ENCODE results near the gene SKA2.

Gene SKA2

GRCh38 chr17:59124665-59125064 is 30.3 kb downstream of the SKA2 start:
- no peak overlapping the region for H2AFZ ChIP-seq (ENCODE audit: low read depth, low read length)
- no peak overlapping the region for H3K9ac ChIP-seq (ENCODE audit: low read depth, low read length)
- DNase-seq (no peak), ATAC-seq (ENCODE audit: insufficient read depth, low read depth) (no peak)
- H3K4me2 ChIP-seq (ENCODE audit: insufficient read depth, low read length) = no peak overlapping the region
- H3K4me1 ChIP-seq (ENCODE audit: insufficient read depth, low read length) = no peaks in the 10 kb centered on the region
- TF ChIP-seq CTCF (IDR thresholded peaks at IDR 0.05; ENCODE audit: borderline replicate concordance, extremely low read depth, low read length, poor library complexity, severe bottlenecking) (no peak), EZH2 (IDR thresholded peaks at IDR 0.05; ENCODE audit: borderline replicate concordance, low read depth, low read length, severe bottlenecking) (no peak)
- H4K20me1 ChIP-seq (ENCODE audit: insufficient read depth, low read length) = peaks cover 16% of the 10 kb centered on the region; the same call in 1 of the 2 replicates
- H3K27ac ChIP-seq (ENCODE audit: low read length) = no peak overlapping the region
- no peak overlapping the region for H3K4me3 ChIP-seq (ENCODE audit: low read depth in 1 of 2, low read length in 2 of 2)
- H3K36me3 ChIP-seq (ENCODE audit: insufficient read depth, low read length) = peaks cover 80% of the 10 kb centered on the region
- H3K79me2 ChIP-seq (ENCODE audit: insufficient read depth, low read length) = peaks cover 89% of the 10 kb centered on the region
- H3K9me3 ChIP-seq (ENCODE audit: insufficient read depth, low read length, severe bottlenecking) = no peaks in the 10 kb centered on the region
- H3K27me3 ChIP-seq (ENCODE audit: insufficient read depth, low read length, poor library complexity) = no peaks in the 10 kb centered on the region

- DNase-seq (no peak), ATAC-seq (ENCODE audit: insufficient read depth, low read depth) (no peak)
- Histone ChIP-seq H3K36me3 (ENCODE audit: insufficient read depth, low read length) (peaks cover 76% of the 10 kb centered on the region), H3K4me3 (ENCODE audit: low read depth in 1 of 2, low read length in 2 of 2) (no peak overlapping the region), H3K4me1 (ENCODE audit: insufficient read depth, low read length) (no peaks in the 10 kb centered on the region), H4K20me1 (ENCODE audit: insufficient read depth, low read length) (peaks cover 13% of the 10 kb centered on the region; the same call in 1 of the 2 replicates), H3K27me3 (ENCODE audit: insufficient read depth, low read length, poor library complexity) (no peaks in the 10 kb centered on the region), H3K9ac (ENCODE audit: low read depth, low read length) (no peak overlapping the region), H2AFZ (ENCODE audit: low read depth, low read length) (no peak overlapping the region), H3K4me2 (ENCODE audit: insufficient read depth, low read length) (no peak overlapping the region), H3K79me2 (ENCODE audit: insufficient read depth, low read length) (peaks cover 90% of the 10 kb centered on the region), H3K27ac (ENCODE audit: low read length) (no peak overlapping the region), H3K9me3 (ENCODE audit: insufficient read depth, low read length, severe bottlenecking) (no peaks in the 10 kb centered on the region)
- TF ChIP-seq CTCF (IDR thresholded peaks at IDR 0.05; ENCODE audit: borderline replicate concordance, extremely low read depth, low read length, poor library complexity, severe bottlenecking) (no peak), EZH2 (IDR thresholded peaks at IDR 0.05; ENCODE audit: borderline replicate concordance, low read depth, low read length, severe bottlenecking) (no peak)
Observed at GRCh38 chr17:59121901-59122480, 33.0 kb downstream of the SKA2 start.

- peaks cover 21% of the 10 kb centered on the region; the same call in 1 of the 2 replicates for H4K20me1 ChIP-seq (ENCODE audit: insufficient read depth, low read length)
- H3K4me2 ChIP-seq (ENCODE audit: insufficient read depth, low read length) = no peak overlapping the region
- H2AFZ ChIP-seq (ENCODE audit: low read depth, low read length) = no peak overlapping the region
- peaks cover 13% of the 10 kb centered on the region for H3K4me1 ChIP-seq (ENCODE audit: insufficient read depth, low read length)
- H3K9me3 ChIP-seq (ENCODE audit: insufficient read depth, low read length, severe bottlenecking) = no peaks in the 10 kb centered on the region
- peaks cover 80% of the 10 kb centered on the region for H3K36me3 ChIP-seq (ENCODE audit: insufficient read depth, low read length)
- TF ChIP-seq CTCF (IDR thresholded peaks at IDR 0.05; ENCODE audit: borderline replicate concordance, extremely low read depth, low read length, poor library complexity, severe bottlenecking) (no peak), EZH2 (IDR thresholded peaks at IDR 0.05; ENCODE audit: borderline replicate concordance, low read depth, low read length, severe bottlenecking) (no peak)
- no peak overlapping the region for H3K4me3 ChIP-seq (ENCODE audit: low read depth in 1 of 2, low read length in 2 of 2)
- no peak for DNase-seq
- ATAC-seq (ENCODE audit: insufficient read depth, low read depth) = no peak
- H3K27ac ChIP-seq (ENCODE audit: low read length) = no peak overlapping the region
- H3K27me3 ChIP-seq (ENCODE audit: insufficient read depth, low read length, poor library complexity) = no peaks in the 10 kb centered on the region
- peaks cover 97% of the 10 kb centered on the region for H3K79me2 ChIP-seq (ENCODE audit: insufficient read depth, low read length)
- H3K9ac ChIP-seq (ENCODE audit: low read depth, low read length) = no peak overlapping the region
Observed at GRCh38 chr17:59115474-59115873, 39.5 kb downstream of the SKA2 start.

Data from DND-41 (cell line).